Measurements from ENCODE around the gene SPTBN1. TPM values are rescaled to one million over a fixed set of nuclear protein-coding genes. Genes with fewer than 3 reads are reported as not detected.

The SPTBN1 gene
- total RNA-seq, 1 experiment from 2014 or later, result 202 TPM

- BruUV-seq (replicated peaks), result no TSS peak
- no peak overlapping the region for H3K9ac ChIP-seq (ENCODE audit: low read length)
- POLR2A ChIA-PET (ENCODE audit: unreplicated experiment), result no interaction called here
- no peak overlapping the region for H3K4me3 ChIP-seq (ENCODE audit: low read length)
- no peak overlapping the region for H2AFZ ChIP-seq (ENCODE audit: low read length)
- DNase-seq, result no peak
- H3K27me3 ChIP-seq (ENCODE audit: low read length), result no peaks in the 10 kb centered on the region
- no peak overlapping the region for H3K4me2 ChIP-seq (ENCODE audit: low read length)
- no peaks in the 10 kb centered on the region for H3K36me3 ChIP-seq (ENCODE audit: low read depth, low read length)
- H3K9me3 ChIP-seq (ENCODE audit: low read length), result no peaks in the 10 kb centered on the region
- H3K4me1 ChIP-seq (ENCODE audit: insufficient read depth, low read length), result no peaks in the 10 kb centered on the region
- H3K27ac ChIP-seq (ENCODE audit: low read length), result no peak overlapping the region
- CTCF ChIA-PET, result no interaction called here
- intact Hi-C loops (cut with micrococcal nuclease), result no loop called here
- no peaks in the 10 kb centered on the region for H4K20me1 ChIP-seq (ENCODE audit: low read length)
- ATAC-seq, result no peak
- H3K9me2 ChIP-seq (replicated peaks; ENCODE audit: low read length), result no peaks in the 10 kb centered on the region
- TF ChIP-seq EZH2phosphoT487 (IDR thresholded peaks at IDR 0.05; ENCODE audit: borderline replicate concordance, low read length) (no peak), CTCF (conservative IDR thresholded peaks at IDR 0.05; ENCODE audit: low read depth, low read length) (no peak), EZH2 (IDR thresholded peaks at IDR 0.05; ENCODE audit: low read length, unreplicated experiment) (no peak)
- no peaks in the 10 kb centered on the region for H3K79me2 ChIP-seq (ENCODE audit: low read length)
- H3F3A ChIP-seq (ENCODE audit: low read length, unreplicated experiment), result no peaks in the 10 kb centered on the region
These were observed 34.0 kb upstream of the SPTBN1 start for GRCh38 chr2:54422072-54422581.

DNA sequence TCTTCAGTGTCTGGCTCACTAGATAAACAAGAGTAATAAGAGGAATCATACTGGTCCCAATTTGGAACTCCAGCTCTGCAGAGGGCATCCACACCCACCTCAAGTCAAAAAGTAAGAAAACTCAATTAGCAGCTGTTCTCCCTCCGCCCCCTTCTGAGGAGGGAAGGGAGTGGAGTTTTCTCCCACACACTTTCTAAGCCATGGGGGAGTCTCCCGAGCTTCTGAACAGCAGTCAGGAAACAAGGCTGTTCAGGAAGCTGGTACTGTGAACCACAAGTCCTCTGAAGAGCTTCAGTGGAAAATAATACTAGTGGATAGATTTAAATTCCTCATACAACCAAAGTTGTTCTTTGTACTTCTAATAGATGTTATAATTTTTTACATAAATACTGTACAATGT, 32.9 kb upstream of the SPTBN1 start:
- ChIA-PET POLR2A (ENCODE audit: unreplicated experiment) (no interaction called here), CTCF (interaction anchor here (0.6 kb wide), 1 partner anchor 318 kb away, joined by 3 read pairs; no protein-coding TSS in a partner anchor)
- Histone ChIP-seq H3K27ac (ENCODE audit: low read length) (no peak overlapping the region), H2AFZ (ENCODE audit: low read length) (no peak overlapping the region), H3K4me3 (ENCODE audit: low read length) (no peak overlapping the region), H3K9me2 (replicated peaks; ENCODE audit: low read length) (no peaks in the 10 kb centered on the region), H3K9me3 (ENCODE audit: low read length) (no peaks in the 10 kb centered on the region), H3F3A (ENCODE audit: low read length, unreplicated experiment) (no peaks in the 10 kb centered on the region), H3K36me3 (ENCODE audit: low read depth, low read length) (no peaks in the 10 kb centered on the region), H3K9ac (ENCODE audit: low read length) (no peak overlapping the region), H3K4me1 (ENCODE audit: insufficient read depth, low read length) (no peaks in the 10 kb centered on the region), H3K4me2 (ENCODE audit: low read length) (no peak overlapping the region), H4K20me1 (ENCODE audit: low read length) (no peaks in the 10 kb centered on the region), H3K27me3 (ENCODE audit: low read length) (no peaks in the 10 kb centered on the region), H3K79me2 (ENCODE audit: low read length) (no peaks in the 10 kb centered on the region)
- no TSS peak for BruUV-seq (replicated peaks)
- intact Hi-C loops (cut with micrococcal nuclease), result no loop called here
- no peak for TF ChIP-seq EZH2phosphoT487 (IDR thresholded peaks at IDR 0.05; ENCODE audit: borderline replicate concordance, low read length)
- no peak for TF ChIP-seq EZH2 (IDR thresholded peaks at IDR 0.05; ENCODE audit: low read length, unreplicated experiment)
- TF ChIP-seq CTCF (conservative IDR thresholded peaks at IDR 0.05; ENCODE audit: low read depth, low read length), result no peak
- no peak for ATAC-seq
- DNase-seq, result no peak

- Histone ChIP-seq H3K79me2 (ENCODE audit: low read length) (no peaks in the 10 kb centered on the region), H3K9ac (ENCODE audit: low read length) (no peak overlapping the region), H2AFZ (ENCODE audit: low read length) (0 out of 2 replicates have a peak overlapping the region, but pooled peaks have one; percentile 19), H3K4me1 (ENCODE audit: insufficient read depth, low read length) (no peaks in the 10 kb centered on the region), H3K27me3 (ENCODE audit: low read length) (no peaks in the 10 kb centered on the region), H3K9me3 (ENCODE audit: low read length) (no peaks in the 10 kb centered on the region), H3F3A (ENCODE audit: low read length, unreplicated experiment) (no peaks in the 10 kb centered on the region), H3K27ac (ENCODE audit: low read length) (no peak overlapping the region), H3K4me3 (ENCODE audit: low read length) (no peak overlapping the region), H3K4me2 (ENCODE audit: low read length) (no peak overlapping the region), H3K36me3 (ENCODE audit: low read depth, low read length) (no peaks in the 10 kb centered on the region), H4K20me1 (ENCODE audit: low read length) (no peaks in the 10 kb centered on the region), H3K9me2 (replicated peaks; ENCODE audit: low read length) (no peaks in the 10 kb centered on the region)
- no peak for DNase-seq
- ATAC-seq, result no peak
- intact Hi-C loops (cut with micrococcal nuclease), result no loop called here
- ChIA-PET POLR2A (ENCODE audit: unreplicated experiment) (no interaction called here), CTCF (no interaction called here)
- BruUV-seq (replicated peaks), result no TSS peak
- TF ChIP-seq CTCF (conservative IDR thresholded peaks at IDR 0.05; ENCODE audit: low read depth, low read length) (no peak), EZH2 (IDR thresholded peaks at IDR 0.05; ENCODE audit: low read length, unreplicated experiment) (no peak), EZH2phosphoT487 (IDR thresholded peaks at IDR 0.05; ENCODE audit: borderline replicate concordance, low read length) (no peak)
These were observed 31.5 kb upstream of the SPTBN1 start for GRCh38 chr2:54424555-54425163.

Measured in PC-3 (cell line).